Measurements from ENCODE around the gene FRYL.

The FRYL gene

DNA sequence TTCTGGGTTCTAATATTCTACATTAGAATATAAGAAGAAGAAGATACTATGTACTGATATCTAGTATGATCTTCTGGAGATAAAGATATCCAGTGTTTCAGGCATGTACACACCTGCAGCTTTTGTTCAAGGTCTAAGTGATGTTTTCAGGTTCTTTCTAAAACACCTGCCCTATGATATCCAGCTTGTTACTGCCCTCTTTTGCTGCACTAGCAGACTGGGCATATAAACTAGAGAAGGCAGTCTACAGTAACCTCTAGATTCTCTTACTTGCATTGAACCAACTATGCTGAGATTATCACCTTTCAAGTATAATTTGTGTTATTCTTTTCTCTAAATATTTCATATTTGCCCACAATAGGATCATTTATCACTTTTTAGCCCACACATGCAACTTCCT is 1.9 kb upstream of the FRYL start:
- TF ChIP-seq RAD21 (IDR thresholded peaks at IDR 0.05; ENCODE audit: low read depth): peak; percentile 21; the same call in 1 of the 2 replicates
- TF ChIP-seq, protein P1, sequence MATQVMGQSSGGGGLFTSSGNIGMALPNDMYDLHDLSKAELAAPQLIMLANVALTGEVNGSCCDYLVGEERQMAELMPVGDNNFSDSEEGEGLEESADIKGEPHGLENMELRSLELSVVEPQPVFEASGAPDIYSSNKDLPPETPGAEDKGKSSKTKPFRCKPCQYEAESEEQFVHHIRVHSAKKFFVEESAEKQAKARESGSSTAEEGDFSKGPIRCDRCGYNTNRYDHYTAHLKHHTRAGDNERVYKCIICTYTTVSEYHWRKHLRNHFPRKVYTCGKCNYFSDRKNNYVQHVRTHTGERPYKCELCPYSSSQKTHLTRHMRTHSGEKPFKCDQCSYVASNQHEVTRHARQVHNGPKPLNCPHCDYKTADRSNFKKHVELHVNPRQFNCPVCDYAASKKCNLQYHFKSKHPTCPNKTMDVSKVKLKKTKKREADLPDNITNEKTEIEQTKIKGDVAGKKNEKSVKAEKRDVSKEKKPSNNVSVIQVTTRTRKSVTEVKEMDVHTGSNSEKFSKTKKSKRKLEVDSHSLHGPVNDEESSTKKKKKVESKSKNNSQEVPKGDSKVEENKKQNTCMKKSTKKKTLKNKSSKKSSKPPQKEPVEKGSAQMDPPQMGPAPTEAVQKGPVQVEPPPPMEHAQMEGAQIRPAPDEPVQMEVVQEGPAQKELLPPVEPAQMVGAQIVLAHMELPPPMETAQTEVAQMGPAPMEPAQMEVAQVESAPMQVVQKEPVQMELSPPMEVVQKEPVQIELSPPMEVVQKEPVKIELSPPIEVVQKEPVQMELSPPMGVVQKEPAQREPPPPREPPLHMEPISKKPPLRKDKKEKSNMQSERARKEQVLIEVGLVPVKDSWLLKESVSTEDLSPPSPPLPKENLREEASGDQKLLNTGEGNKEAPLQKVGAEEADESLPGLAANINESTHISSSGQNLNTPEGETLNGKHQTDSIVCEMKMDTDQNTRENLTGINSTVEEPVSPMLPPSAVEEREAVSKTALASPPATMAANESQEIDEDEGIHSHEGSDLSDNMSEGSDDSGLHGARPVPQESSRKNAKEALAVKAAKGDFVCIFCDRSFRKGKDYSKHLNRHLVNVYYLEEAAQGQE (IDR thresholded peaks at IDR 0.05; ENCODE audit: low read depth): no peak

DNA sequence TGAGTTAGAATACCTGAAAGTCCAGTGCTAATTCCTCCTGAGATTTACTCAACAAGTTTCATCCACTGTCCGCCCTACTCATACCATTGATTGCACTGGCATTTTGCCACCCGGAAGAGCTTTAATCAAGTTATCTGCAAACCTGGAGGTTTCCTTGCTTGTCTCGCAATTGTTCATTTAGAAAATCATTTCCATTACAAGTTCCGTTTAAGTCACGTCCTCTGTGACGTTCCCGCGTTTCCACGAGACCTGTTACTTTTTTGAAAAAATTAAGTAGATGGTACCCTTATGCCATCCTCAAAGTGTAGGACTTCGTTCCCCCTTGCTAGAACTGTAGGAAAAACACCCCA is 761 bp upstream of the FRYL start:
- TF ChIP-seq NFIC (IDR thresholded peaks at IDR 0.05) (no peak), TCF12 (IDR thresholded peaks at IDR 0.05; ENCODE audit: low read depth) (no peak), CREB1 (IDR thresholded peaks at IDR 0.05; ENCODE audit: low read depth) (no peak), FOXM1 (IDR thresholded peaks at IDR 0.05; ENCODE audit: borderline replicate concordance, low read depth) (no peak), EP300 (IDR thresholded peaks at IDR 0.05; ENCODE audit: borderline replicate concordance) (no peak), TAF1 (IDR thresholded peaks at IDR 0.05; ENCODE audit: low read depth) (no peak), RAD21 (IDR thresholded peaks at IDR 0.05; ENCODE audit: low read depth) (no peak), TEAD4 (IDR thresholded peaks at IDR 0.05) (no peak), YY1 (IDR thresholded peaks at IDR 0.05; ENCODE audit: low read depth) (no peak)

DNA sequence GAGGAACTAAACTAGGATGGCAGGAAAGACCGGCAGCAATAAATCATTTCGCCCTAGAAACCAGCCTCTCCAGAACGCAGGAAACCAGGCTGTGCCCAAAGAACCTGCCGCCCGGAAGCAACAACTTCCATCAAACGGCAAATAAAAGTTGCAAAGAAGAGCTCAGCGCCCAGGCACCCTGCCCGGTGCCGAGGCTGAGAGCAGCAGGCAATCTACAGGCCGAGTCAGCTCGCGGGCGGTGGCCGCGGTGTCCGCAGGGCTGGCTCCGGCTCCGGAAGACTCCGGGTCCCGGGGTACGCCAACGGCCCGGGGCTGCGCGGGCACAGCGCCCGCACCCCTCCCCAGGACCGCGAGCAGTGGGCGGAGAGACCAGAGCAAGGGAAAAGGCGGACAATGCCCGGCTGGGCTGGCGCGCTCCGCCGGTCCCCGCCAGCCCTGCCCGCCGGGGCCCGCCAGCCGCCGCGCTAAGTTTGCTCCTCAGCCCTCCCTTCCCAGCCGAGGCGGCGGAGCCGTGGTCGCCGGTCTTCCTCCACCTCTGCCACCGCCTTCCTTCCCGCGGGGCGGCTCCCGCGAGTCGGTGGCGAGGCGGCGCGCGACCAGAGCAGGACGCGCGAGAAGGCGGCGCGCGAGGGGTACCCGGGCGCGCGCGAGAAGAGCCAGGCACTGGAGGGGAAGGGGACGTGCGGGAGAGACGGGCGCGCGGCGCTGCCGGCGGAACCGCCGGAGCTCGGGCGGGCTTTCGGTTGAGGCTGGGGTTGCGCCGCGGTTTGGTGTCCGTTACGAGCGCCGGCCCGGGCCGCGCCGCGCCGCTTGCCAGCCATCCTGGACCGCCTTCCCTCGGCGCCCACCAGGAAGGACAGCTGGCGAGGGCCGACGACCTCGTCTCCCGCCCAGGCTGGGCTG is 733 bp downstream of the FRYL start:
- TF ChIP-seq RAD21 (IDR thresholded peaks at IDR 0.05; ENCODE audit: low read depth) (peak; percentile 1; the same call in 1 of the 2 replicates), YY1 (IDR thresholded peaks at IDR 0.05; ENCODE audit: low read depth) (no peak)
- TF ChIP-seq, protein P2, sequence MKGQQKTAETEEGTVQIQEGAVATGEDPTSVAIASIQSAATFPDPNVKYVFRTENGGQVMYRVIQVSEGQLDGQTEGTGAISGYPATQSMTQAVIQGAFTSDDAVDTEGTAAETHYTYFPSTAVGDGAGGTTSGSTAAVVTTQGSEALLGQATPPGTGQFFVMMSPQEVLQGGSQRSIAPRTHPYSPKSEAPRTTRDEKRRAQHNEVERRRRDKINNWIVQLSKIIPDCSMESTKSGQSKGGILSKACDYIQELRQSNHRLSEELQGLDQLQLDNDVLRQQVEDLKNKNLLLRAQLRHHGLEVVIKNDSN (IDR thresholded peaks at IDR 0.05): no peak
- TF ChIP-seq, protein P3, sequence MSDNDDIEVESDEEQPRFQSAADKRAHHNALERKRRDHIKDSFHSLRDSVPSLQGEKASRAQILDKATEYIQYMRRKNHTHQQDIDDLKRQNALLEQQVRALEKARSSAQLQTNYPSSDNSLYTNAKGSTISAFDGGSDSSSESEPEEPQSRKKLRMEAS (IDR thresholded peaks at IDR 0.05): peak; percentile 22; the same call in 1 of the 2 replicates

DNA sequence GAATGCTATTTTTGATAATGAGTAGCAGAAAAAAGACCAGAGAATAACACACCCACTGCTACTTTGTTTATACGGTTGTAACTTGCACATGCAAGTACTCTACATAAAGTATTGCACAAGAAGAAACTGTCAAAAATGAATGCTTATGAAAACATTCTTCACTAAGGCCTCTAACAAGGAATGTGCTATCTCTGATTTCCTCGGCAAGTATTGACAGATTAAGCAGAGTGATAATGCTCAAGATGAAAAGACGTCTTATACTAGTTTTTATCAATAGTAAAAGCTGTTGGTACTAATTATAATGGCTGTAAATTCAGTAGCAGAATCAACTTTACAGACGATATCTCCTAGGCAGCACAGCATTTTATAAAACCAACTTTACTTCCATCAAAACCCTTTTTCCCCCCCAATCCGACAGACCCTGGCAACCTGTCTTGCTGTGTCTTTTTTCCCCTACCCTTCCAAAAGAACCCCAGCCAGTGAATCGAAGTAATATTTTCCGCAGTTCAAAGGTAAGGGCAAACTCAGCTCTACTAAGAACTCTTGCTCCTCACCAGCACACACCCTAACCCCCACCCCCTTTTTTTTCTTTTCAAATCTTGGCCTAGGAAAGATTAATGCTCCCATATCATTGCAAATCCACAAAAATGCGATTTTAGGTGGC is 1.5 kb downstream of the FRYL start:
- TF ChIP-seq CREB1 (IDR thresholded peaks at IDR 0.05; ENCODE audit: low read depth) (no peak), CEBPB (IDR thresholded peaks at IDR 0.05) (peak; percentile 77)

DNA sequence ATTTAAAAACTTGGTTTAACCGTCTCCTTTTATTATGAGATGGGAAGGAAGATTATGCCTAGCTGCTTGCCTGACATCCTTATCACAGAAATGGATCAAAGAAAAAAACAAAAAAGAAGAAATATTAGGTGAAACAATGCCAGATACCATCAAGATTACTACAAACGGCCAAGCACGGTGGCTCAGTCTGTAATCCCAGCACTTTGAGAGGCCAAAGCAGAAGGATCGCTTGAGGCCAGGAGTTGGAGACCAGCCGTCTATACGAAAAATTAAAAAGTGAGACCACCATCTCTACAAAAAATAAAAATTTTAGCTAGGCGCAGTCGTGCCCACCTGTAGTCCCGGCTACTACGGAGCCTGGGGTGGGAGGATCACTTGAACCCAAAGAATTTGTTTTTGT is 2.3 kb downstream of the FRYL start:
- TF ChIP-seq, protein P2 (IDR thresholded peaks at IDR 0.05): no peak
- TF ChIP-seq RAD21 (IDR thresholded peaks at IDR 0.05; ENCODE audit: low read depth) (no peak), ZBTB7A (IDR thresholded peaks at IDR 0.05; ENCODE audit: low read depth) (no peak), YY1 (IDR thresholded peaks at IDR 0.05; ENCODE audit: low read depth) (no peak), NFIC (IDR thresholded peaks at IDR 0.05) (no peak), CEBPB (IDR thresholded peaks at IDR 0.05) (no peak), EGR1 (IDR thresholded peaks at IDR 0.05) (no peak), CREB1 (IDR thresholded peaks at IDR 0.05; ENCODE audit: low read depth) (no peak), EP300 (IDR thresholded peaks at IDR 0.05; ENCODE audit: borderline replicate concordance) (no peak), TCF12 (IDR thresholded peaks at IDR 0.05; ENCODE audit: low read depth) (no peak), TEAD4 (IDR thresholded peaks at IDR 0.05) (no peak), FOXM1 (IDR thresholded peaks at IDR 0.05; ENCODE audit: borderline replicate concordance, low read depth) (no peak), TAF1 (IDR thresholded peaks at IDR 0.05; ENCODE audit: low read depth) (no peak)
- TF ChIP-seq, protein P3 (IDR thresholded peaks at IDR 0.05): no peak
- TF ChIP-seq, protein P1 (IDR thresholded peaks at IDR 0.05; ENCODE audit: low read depth): no peak
